B cell (primary cell): ENCODE measurements around the gene STEAP1B. TPM values are rescaled to one million over a fixed set of nuclear protein-coding genes. Genes with fewer than 3 reads are reported as not detected.
"Not testable (repeated sequence)": the region's sequence is repeated elsewhere in the genome, so short reads cannot be mapped to it uniquely, and the experiment has no call there.

ENCODE experiments used
- ATAC-seq: fragments of 200-7000 bp; cut with Tn5 transposase; one replicate; pipeline ENCODE4 v1.10.0; 2021; ENCODE audit warnings: low read depth, mild to moderate bottlenecking, moderate number of reproducible peaks, moderate library complexity
- CTCF ChIA-PET: fragments of 350-600 bp; sonication (Branson Sonifier 250); formaldehyde crosslinking; loops from one replicate; lab custom pipeline; 2021; ENCODE audit warnings: antibody characterized with exemption, inconsistent platforms; lab: Charles Lee
- POLR2A ChIA-PET: fragments of 350-600 bp; sonication (Branson Sonifier 250); formaldehyde crosslinking; loops from one replicate; lab custom pipeline; 2021; ENCODE audit warnings: antibody characterized with exemption; lab: Charles Lee
- DNase-seq: peaks from one replicate; pipeline ENCODE4 v3.0.0; 2013
- H2AFZ ChIP-seq: 2 replicates; pipeline ENCODE4 v1.6.1; 2012; ENCODE audit warnings: mild to moderate bottlenecking, low read depth, low read length; ENCODE audit not compliant: insufficient read depth, poor library complexity, severe bottlenecking
- H3K27ac ChIP-seq, 2 donors: 1 replicate in 1 of 2; 2 replicates in 1 of 2; pipeline ENCODE4 v1.5.1; 2012 to 2013; ENCODE audit warnings: low read length in 2 of 2, mild to moderate bottlenecking in 2 of 2, moderate library complexity in 1 of 2
- H3K27me3 ChIP-seq, 4 experiments: fragments of 200-600 bp in 1 of 4; sonication (generic) in 1 of 4; replicated peaks in 1 of 4; 1 replicate in 2 of 4; 2 replicates in 2 of 4; pipeline versions ENCODE4 v1.6.1 to v1.7.0; 2013 to 2016; ENCODE audit warnings: low read length in 3 of 4, mild to moderate bottlenecking in 2 of 4, mixed read lengths in 1 of 4, moderate library complexity in 1 of 4; ENCODE audit not compliant: insufficient read depth in 4 of 4, control insufficient read depth in 3 of 4; ENCODE audit errors: control extremely low read depth in 1 of 4
- H3K36me3 ChIP-seq, 2 experiments: replicated peaks in 1 of 2; 1 replicate in 1 of 2; 2 replicates in 1 of 2; pipeline versions ENCODE4 v1.6.1 to v1.7.1; 2013; ENCODE audit warnings: low read length in 1 of 2; ENCODE audit not compliant: insufficient read depth in 2 of 2, control insufficient read depth in 1 of 2; ENCODE audit errors: control extremely low read depth in 1 of 2, extremely low read depth in 1 of 2
- H3K4me1 ChIP-seq, 2 donors: fragments of 200-600 bp in 1 of 2; sonication (generic) in 1 of 2; 1 replicate in 1 of 2; 2 replicates in 1 of 2; pipeline versions ENCODE4 v1.5.1 to v1.6.1; 2013 to 2017; ENCODE audit warnings: low read length in 2 of 2; ENCODE audit not compliant: control insufficient read depth in 2 of 2, insufficient read depth in 2 of 2
- H3K4me2 ChIP-seq: replicated peaks from 2 replicates; pipeline ENCODE3; 2012; ENCODE audit warnings: mild to moderate bottlenecking, low read depth, low read length; ENCODE audit not compliant: poor library complexity, severe bottlenecking
- H3K4me3 ChIP-seq, 5 experiments: fragments of 200-600 bp in 1 of 5; sonication (generic) in 1 of 5; 1 replicate in 3 of 5; 2 replicates in 2 of 5; pipeline versions ENCODE4 v1.5.1 to v1.7.0; 2011 to 2016; ENCODE audit warnings: low read length in 4 of 5, mild to moderate bottlenecking in 4 of 5, low read depth in 2 of 5, control low read depth in 1 of 5, moderate library complexity in 1 of 5; ENCODE audit not compliant: insufficient read depth in 1 of 5; ENCODE audit errors: control extremely low read depth in 1 of 5, extremely low read depth in 1 of 5
- H3K79me2 ChIP-seq: fragments of 200-600 bp; sonication (generic); one replicate; pipeline ENCODE4 v1.6.0; 2016; ENCODE audit warnings: low read length; ENCODE audit not compliant: control insufficient read depth, insufficient read depth
- H3K9ac ChIP-seq: fragments of 200-600 bp; sonication (generic); 2 replicates; pipeline ENCODE4 v1.6.1; 2017; ENCODE audit warnings: mild to moderate bottlenecking, low read length, moderate library complexity
- H3K9me3 ChIP-seq, 3 donors: one replicate each; pipeline versions ENCODE4 v1.6.1 to v1.7.1; 2013; ENCODE audit warnings: low read length in 2 of 3; ENCODE audit not compliant: control insufficient read depth in 2 of 3, insufficient read depth in 1 of 3; ENCODE audit errors: control extremely low read depth in 1 of 3
- H4K20me1 ChIP-seq: 2 replicates; pipeline ENCODE4 v1.6.0; 2012; ENCODE audit warnings: mild to moderate bottlenecking, low read length; ENCODE audit not compliant: insufficient read depth, control insufficient read depth, poor library complexity, severe bottlenecking
- H3K27ac Mint-ChIP-seq: one replicate; pipeline ENCODE4 v1.8.0; 2021; ENCODE audit warnings: mixed read lengths
- H3K27me3 Mint-ChIP-seq: one replicate; pipeline ENCODE4 v1.8.0; 2021; ENCODE audit warnings: mixed read lengths
- H3K4me1 Mint-ChIP-seq: one replicate; pipeline ENCODE4 v1.8.0; 2021; ENCODE audit warnings: mixed read lengths
- H3K4me3 Mint-ChIP-seq: one replicate; pipeline ENCODE4 v1.8.0; 2021; ENCODE audit warnings: mixed read lengths
- H3K9me3 Mint-ChIP-seq: one replicate; pipeline ENCODE4 v1.8.0; 2022; ENCODE audit warnings: mixed read lengths; ENCODE audit not compliant: insufficient read depth
- CTCF ChIP-seq: fragments of 200-600 bp; IDR thresholded peaks from one replicate; pipeline ENCODE4 v1.8.0; 2022; ENCODE audit warnings: antibody characterized with exemption, mild to moderate bottlenecking
- WGBS: methylation state at CpG from one replicate; pipeline ENCODE4 v1.1.5; 2013; ENCODE audit warnings: missing lambda C conversion rate; ENCODE audit not compliant: insufficient coverage; 5-methylcytosine and 5-hydroxymethylcytosine counted together
- intact Hi-C: fragments of 100-400 bp; cut with micrococcal nuclease; formaldehyde crosslinking; loops from one replicate; pipeline ENCODE4 v1.10.0; 2022
- polyA plus RNA-seq: library from polyadenylated mRNA; depleted of rRNA; stranded (reverse); fragments of >200 nt; gene quantifications from 2 replicates; pipeline ENCODE4 v1.2.3, GENCODE V29; 2012
- total RNA-seq, 2 donors: library from RNA; stranded (reverse); fragments of 120-200 nt in 1 of 2; gene quantifications; 1 replicate in 1 of 2; 2 replicates in 1 of 2; pipeline versions ENCODE4 v1.2.3 to v1.2.4, GENCODE V29; 2013 to 2022

STEAP1B gene
- total and polyA plus RNA-seq, 2 donors (not counting 1 experiment from before 2014, with no cell fraction given): 8.8 to 24.7 TPM

- H3K27me3 Mint-ChIP-seq, H4K20me1 ChIP-seq, H3K4me3 ChIP-seq, intact Hi-C loops, H3K27ac ChIP-seq, H3K9me3 ChIP-seq, H2AFZ ChIP-seq, H3K4me3 Mint-ChIP-seq, ATAC-seq, H3K79me2 ChIP-seq, H3K9ac ChIP-seq, H3K27ac Mint-ChIP-seq, POLR2A ChIA-PET, DNase-seq, H3K36me3 ChIP-seq, H3K4me1 Mint-ChIP-seq, H3K4me1 ChIP-seq, H3K27me3 ChIP-seq, H3K9me3 Mint-ChIP-seq, H3K4me2 ChIP-seq: not testable (repeated sequence)
- no CpG with 5 or more reads among the region's 3 CpGs for WGBS
- CTCF ChIA-PET: interaction anchor here (0.6 to 0.9 kb wide), 2 partner anchors 401 to 1144 kb away, joined by 3 read pairs; no protein-coding TSS in a partner anchor
- TF ChIP-seq CTCF: peak; percentile 53
Observed at GRCh38 chr7:22504519-22504918, 4.5 kb upstream of the STEAP1B start.

- H3K27me3 Mint-ChIP-seq, H3K27ac ChIP-seq, H3K4me2 ChIP-seq, H2AFZ ChIP-seq, H3K36me3 ChIP-seq, H3K27me3 ChIP-seq, H3K27ac Mint-ChIP-seq, DNase-seq, H3K9me3 Mint-ChIP-seq, H3K4me1 Mint-ChIP-seq, H3K4me3 Mint-ChIP-seq, POLR2A ChIA-PET, intact Hi-C loops, H3K4me3 ChIP-seq, H3K79me2 ChIP-seq, H3K9me3 ChIP-seq, H3K4me1 ChIP-seq, H3K9ac ChIP-seq, ATAC-seq, H4K20me1 ChIP-seq: not testable (repeated sequence)
- no CpG with 5 or more reads among the region's 5 CpGs for WGBS
- CTCF ChIA-PET: interaction anchor here (2.1 to 3.1 kb wide), 2 partner anchors 16 to 393 kb away, joined by 5 to 72 read pairs; no protein-coding TSS in a partner anchor
Observed at GRCh38 chr7:22502104-22502503, 2.1 kb upstream of the STEAP1B start.
